MM.1S (cell line): ENCODE measurements around the gene PRDM11.

Experiments
- EZH2 ChIP-seq: fragments of 300-600 bp; sonication (generic); optimal IDR thresholded peaks from 2 replicates; pipeline ENCODE3; 2017; ENCODE audit warnings: low read depth, mild to moderate bottlenecking, antibody characterized with exemption, low read length, mixed read lengths
- EZH2phosphoT487 ChIP-seq: fragments of 300-600 bp; sonication (generic); IDR thresholded peaks from 2 replicates; pipeline ENCODE4 v1.6.1; 2018; ENCODE audit warnings: antibody characterized with exemption, low read length
- TF ChIP-seq, protein P1 (sequence below): fragments of 300-600 bp; sonication (generic); IDR thresholded peaks from 2 replicates; pipeline ENCODE4 v1.5.1; 2016; ENCODE audit warnings: antibody characterized with exemption, low read length, mixed read lengths

DNA sequence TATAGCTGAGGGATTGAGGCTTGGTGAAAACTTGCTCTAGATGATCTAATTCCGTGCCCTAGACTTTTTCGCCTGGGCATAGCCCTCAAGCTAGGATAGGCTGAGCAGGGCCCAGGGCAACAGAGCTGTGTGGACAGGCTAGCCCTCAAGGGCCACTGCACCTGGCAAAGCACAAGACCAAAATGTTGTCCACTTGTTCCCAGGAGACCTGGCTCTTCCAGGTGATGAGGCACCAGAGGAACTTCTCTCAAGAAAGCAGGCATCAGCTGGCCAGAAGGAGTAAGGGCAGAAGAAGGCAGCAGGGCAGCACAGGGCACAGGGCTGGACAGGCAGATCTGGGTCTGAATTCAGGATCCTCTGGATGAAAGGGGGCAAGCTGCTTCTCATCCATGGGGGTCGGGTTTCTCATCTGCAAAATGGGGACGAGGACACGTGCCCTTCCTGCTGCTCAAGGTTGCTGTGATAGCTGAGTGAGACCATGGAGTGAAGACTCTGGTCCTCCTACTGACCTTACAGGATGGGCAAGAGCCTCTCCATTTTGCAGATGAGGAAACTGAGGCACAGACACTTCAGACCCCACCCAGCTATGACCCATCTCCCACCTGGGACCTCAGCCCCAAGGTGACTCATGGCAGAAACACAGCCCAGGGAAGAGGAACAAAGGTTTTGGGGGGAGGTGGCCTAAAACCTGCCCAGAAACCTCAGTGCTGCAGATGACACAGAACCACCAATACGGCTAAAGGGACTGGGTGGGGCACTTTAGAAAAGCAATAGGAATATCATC, 42.2 kb upstream of the PRDM11 start:
- TF ChIP-seq, protein P1, sequence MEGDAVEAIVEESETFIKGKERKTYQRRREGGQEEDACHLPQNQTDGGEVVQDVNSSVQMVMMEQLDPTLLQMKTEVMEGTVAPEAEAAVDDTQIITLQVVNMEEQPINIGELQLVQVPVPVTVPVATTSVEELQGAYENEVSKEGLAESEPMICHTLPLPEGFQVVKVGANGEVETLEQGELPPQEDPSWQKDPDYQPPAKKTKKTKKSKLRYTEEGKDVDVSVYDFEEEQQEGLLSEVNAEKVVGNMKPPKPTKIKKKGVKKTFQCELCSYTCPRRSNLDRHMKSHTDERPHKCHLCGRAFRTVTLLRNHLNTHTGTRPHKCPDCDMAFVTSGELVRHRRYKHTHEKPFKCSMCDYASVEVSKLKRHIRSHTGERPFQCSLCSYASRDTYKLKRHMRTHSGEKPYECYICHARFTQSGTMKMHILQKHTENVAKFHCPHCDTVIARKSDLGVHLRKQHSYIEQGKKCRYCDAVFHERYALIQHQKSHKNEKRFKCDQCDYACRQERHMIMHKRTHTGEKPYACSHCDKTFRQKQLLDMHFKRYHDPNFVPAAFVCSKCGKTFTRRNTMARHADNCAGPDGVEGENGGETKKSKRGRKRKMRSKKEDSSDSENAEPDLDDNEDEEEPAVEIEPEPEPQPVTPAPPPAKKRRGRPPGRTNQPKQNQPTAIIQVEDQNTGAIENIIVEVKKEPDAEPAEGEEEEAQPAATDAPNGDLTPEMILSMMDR = no peak
- TF ChIP-seq EZH2phosphoT487 (no peak), EZH2 (no peak)
